Upper lobe of right lung (tissue), 1 donor: ENCODE data around the gene STAT5B. TPM values are rescaled to one million over a fixed set of nuclear protein-coding genes. Genes with fewer than 3 reads are reported as not detected.
"Not testable (repeated sequence)": the region's sequence is repeated elsewhere in the genome, so short reads cannot be mapped to it uniquely, and the experiment has no call there.

ENCODE experiments used
- ATAC-seq: fragments of 200-7000 bp; cut with Tn5 transposase; one replicate; pipeline ENCODE4 v1.9.1; 2020; ENCODE audit warnings: mild to moderate bottlenecking, moderate library complexity
- DNase-seq: peaks from one replicate; pipeline ENCODE4 v3.0.0-alpha.2; 2020
- H3K27ac ChIP-seq: fragments of 200-600 bp; one replicate; pipeline ENCODE4 v1.8.0; 2022
- H3K27me3 ChIP-seq: fragments of 200-600 bp; one replicate; pipeline ENCODE4 v1.8.0; 2022; ENCODE audit warnings: mild to moderate bottlenecking
- H3K36me3 ChIP-seq: fragments of 200-600 bp; one replicate; pipeline ENCODE4 v1.8.0; 2022
- H3K4me1 ChIP-seq: fragments of 200-600 bp; one replicate; pipeline ENCODE4 v1.8.0; 2022
- H3K4me3 ChIP-seq: fragments of 200-600 bp; one replicate; pipeline ENCODE4 v1.8.0; 2022; ENCODE audit warnings: mild to moderate bottlenecking
- H3K9me3 ChIP-seq: fragments of 200-600 bp; one replicate; pipeline ENCODE4 v1.8.0; 2022
- intact Hi-C: fragments of 100-400 bp; cut with DNase I; formaldehyde crosslinking; loops from one replicate; pipeline ENCODE4 v1.11.0; 2022
- total RNA-seq: library from RNA; stranded (reverse); fragmentation: NEBNext Ultra II Directional; extraction: Animal tissue kit (Norgen Biotek cat#: 25700); gene quantifications from one replicate; pipeline ENCODE4 v1.2.1, GENCODE V29; 2021
- TF ChIP-seq, protein P1 (sequence below): fragments of 200-600 bp; IDR thresholded peaks from one replicate; pipeline ENCODE4 v1.8.0; 2022; ENCODE audit warnings: antibody characterized with exemption
- donor health status: DM: no; HTN: yes; CAD: no; lungs with severe emphysema.

Gene STAT5B
- total RNA-seq, 1 donor from 2014 or later, result 71.0 TPM

DNA sequence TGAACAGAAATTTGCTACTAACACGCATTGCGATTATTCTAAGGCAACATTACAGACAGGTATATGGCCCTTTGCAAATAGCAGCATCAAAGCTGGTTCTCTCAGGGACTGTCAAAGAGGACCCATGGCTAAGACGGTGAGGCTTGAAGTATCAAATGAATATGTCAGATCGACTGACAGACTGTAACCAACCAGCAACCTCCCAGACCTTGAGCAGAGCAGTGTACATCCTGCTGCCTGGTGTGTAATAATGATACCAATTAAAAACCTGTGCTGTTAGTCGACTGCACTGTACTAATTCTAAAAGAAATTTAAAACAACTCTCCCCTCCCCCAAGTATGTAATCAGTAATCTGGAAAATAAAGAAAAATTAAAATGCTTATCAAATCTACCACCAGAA is 46.0 kb downstream of the STAT5B start:
- Histone ChIP-seq H3K27ac (no peak overlapping the region), H3K27me3 (no peaks in the 10 kb centered on the region), H3K4me1 (peaks cover 21% of the 10 kb centered on the region), H3K36me3 (peaks cover 4% of the 10 kb centered on the region), H3K9me3 (no peaks in the 10 kb centered on the region), H3K4me3 (no peak overlapping the region)
- intact Hi-C loops, result no loop called here
- DNase-seq, result no peak
- no peak for ATAC-seq
- TF ChIP-seq, protein P1, sequence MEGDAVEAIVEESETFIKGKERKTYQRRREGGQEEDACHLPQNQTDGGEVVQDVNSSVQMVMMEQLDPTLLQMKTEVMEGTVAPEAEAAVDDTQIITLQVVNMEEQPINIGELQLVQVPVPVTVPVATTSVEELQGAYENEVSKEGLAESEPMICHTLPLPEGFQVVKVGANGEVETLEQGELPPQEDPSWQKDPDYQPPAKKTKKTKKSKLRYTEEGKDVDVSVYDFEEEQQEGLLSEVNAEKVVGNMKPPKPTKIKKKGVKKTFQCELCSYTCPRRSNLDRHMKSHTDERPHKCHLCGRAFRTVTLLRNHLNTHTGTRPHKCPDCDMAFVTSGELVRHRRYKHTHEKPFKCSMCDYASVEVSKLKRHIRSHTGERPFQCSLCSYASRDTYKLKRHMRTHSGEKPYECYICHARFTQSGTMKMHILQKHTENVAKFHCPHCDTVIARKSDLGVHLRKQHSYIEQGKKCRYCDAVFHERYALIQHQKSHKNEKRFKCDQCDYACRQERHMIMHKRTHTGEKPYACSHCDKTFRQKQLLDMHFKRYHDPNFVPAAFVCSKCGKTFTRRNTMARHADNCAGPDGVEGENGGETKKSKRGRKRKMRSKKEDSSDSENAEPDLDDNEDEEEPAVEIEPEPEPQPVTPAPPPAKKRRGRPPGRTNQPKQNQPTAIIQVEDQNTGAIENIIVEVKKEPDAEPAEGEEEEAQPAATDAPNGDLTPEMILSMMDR, result no peak

DNA sequence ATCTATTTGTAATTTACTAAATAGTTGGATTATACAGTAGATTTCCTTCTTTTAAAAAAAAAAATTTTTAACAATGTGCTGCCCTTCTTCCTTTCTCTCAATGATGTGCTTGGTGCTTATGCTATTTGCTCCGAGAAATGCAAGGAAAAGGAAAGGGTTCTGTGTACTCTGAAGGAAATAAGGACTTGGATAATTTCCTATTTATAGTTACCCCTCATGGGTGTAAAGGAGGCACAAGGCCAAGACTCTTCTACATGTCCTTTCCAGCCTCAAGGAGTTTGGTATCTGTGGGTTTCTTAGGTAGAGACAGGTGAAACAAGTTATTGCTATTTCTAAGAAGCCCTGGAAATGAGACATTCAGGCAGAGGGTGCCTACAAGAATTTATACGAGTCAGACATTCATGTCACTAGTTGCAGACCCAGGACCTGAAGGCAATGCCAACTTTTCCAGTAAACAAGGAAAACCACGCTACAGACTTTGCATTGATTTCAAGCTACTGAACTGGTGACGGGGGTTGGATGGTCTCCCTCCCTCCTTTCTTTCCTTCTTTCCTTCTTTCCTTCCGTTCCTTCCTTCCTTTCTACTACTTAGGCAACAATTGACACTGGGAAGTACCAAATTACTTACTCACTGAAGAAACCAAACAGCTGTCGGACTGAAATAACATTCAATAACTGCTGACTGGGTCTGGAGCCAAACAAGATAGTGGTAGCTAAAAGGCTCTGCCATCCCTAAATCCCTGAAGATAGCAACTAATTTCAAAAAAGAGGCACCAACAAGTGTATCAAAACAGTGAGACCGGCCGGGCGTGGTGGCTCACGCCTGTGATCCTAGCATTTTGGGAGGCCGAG is 48.1 kb downstream of the STAT5B start:
- peak overlapping the region; percentile 36 for H3K27ac ChIP-seq
- DNase-seq (no peak), ATAC-seq (no peak)
- peaks cover 15% of the 10 kb centered on the region for H3K4me1 ChIP-seq
- no peaks in the 10 kb centered on the region for H3K9me3 ChIP-seq
- TF ChIP-seq, protein P1, result no peak
- intact Hi-C loops, result no loop called here
- no peaks in the 10 kb centered on the region for H3K27me3 ChIP-seq
- H3K4me3 ChIP-seq, result no peak overlapping the region
- H3K36me3 ChIP-seq, result peaks cover 18% of the 10 kb centered on the region

DNA sequence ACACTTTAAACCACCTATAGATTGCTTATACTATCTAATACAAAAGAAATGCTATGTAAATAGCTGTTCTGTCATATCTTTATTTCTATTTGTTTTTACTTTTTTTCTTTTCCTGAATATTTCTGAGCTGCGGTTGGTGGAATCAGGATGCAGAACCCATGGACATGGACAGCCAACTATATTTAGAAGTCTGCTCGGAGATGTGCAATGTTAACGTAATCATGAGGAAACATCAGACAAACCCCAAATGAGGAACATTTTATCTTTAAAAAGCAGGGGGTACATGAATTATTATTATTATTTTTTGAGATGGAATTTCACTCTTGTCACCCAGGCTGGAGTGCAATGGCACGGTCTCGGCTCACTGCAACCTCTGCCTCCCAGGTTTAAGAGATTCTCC is 50.5 kb downstream of the STAT5B start:
- no peak overlapping the region for H3K27ac ChIP-seq
- peaks cover 35% of the 10 kb centered on the region for H3K36me3 ChIP-seq
- no peak overlapping the region for H3K4me3 ChIP-seq
- no peaks in the 10 kb centered on the region for H3K27me3 ChIP-seq
- no peaks in the 10 kb centered on the region for H3K9me3 ChIP-seq
- no peak for ATAC-seq
- peaks cover 15% of the 10 kb centered on the region for H3K4me1 ChIP-seq
- TF ChIP-seq, protein P1, result no peak
- DNase-seq, result no peak
- intact Hi-C loops, result no loop called here

DNA sequence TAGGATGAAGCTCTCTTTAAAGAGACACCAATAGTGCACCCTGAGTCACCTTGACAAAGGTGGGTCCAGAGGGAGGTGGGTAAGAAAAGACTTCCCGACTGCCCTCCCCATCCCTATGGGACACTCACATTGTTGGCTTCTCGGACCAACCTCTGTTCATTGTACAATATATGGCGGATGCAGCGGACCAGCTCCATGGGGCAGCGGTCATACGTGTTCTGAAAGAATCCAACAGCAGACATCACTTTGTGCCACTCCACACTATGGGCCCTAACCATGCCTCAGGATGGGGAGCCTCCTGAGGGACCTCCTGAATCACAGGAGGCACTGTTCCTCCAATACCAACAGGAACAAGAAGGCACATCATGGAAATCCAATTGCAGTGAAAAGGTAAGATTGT is 51.5 kb downstream of the STAT5B start:
- DNase-seq (no peak), ATAC-seq (no peak)
- intact Hi-C loops, result no loop called here
- Histone ChIP-seq H3K4me3 (no peak overlapping the region), H3K4me1 (peaks cover 15% of the 10 kb centered on the region), H3K36me3 (peaks cover 35% of the 10 kb centered on the region), H3K27ac (no peak overlapping the region), H3K27me3 (no peaks in the 10 kb centered on the region), H3K9me3 (no peaks in the 10 kb centered on the region)
- TF ChIP-seq, protein P1, result no peak

DNA sequence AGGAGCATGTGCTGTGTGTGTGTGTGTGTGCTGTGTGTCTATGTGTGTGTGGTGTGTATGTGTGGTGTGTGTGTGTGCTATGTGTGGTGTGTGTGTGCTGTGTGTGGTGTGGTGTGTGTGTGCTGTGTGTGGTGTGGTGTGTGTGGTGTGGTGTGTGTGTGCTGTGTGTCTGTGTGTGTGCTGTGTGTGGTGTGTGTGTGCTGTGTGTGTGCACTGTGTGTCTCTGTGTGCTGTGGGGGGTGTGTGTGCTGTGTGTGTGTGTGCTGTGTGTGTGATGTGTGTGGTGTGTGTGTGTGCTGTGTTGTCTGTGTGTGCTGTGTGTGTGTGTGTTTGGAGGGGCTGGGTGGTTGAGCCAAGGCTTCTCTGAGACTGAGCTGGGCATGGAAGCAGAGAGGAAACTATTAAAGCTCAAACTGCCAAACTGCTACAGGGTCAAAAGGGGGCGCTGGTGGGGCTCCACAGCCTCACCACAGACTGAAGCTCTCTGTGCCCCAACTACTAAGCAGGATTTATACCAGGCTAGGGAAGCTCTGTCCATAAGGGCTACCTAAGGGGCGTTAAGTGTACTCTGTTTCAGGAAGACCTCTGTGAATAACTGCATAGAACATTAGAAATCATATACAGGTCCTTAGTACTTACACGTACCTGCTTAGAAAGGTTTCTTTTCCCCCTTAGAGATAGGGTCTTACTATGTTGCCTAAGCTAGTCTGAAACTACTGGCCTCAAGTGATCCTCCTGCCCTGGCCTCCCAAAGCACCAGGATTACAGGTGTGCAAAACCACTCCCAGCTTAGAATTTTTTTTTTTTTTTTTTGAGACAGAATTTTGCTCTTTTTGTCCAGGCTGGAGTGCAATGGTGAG is 54.1 kb downstream of the STAT5B start:
- ATAC-seq (peak; percentile 87), DNase-seq (no peak)
- TF ChIP-seq, protein P1, result peak; percentile 57
- Histone ChIP-seq H3K4me3 (no peak overlapping the region), H3K36me3 (peaks cover 46% of the 10 kb centered on the region), H3K4me1 (no peaks in the 10 kb centered on the region), H3K27ac (no peak overlapping the region), H3K9me3 (no peaks in the 10 kb centered on the region), H3K27me3 (no peaks in the 10 kb centered on the region)
- intact Hi-C loops, result no loop called here

DNA sequence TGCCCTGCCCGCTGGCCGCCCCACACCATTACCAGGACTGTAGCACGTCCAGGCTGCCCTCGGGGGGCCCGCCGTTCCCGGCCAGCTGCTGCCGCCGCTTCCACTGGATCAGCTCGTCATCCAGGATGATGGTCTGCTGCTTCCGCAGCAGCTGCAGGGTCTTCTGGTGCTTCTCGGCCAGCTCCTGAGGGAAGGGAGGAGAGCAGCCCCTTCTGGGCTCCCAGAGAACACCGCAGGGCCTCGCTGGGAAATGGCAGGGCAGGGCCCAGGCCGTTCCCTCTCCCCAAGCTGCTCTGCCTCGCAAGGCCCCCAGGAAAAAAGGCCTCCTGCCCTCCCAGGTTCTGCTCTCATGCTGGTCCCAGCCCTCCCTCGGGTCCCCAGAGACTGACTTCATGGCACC is 56.9 kb downstream of the STAT5B start:
- H3K27me3 ChIP-seq, H3K4me3 ChIP-seq, intact Hi-C loops, DNase-seq, H3K9me3 ChIP-seq, H3K27ac ChIP-seq, ATAC-seq, H3K4me1 ChIP-seq: not testable (repeated sequence)
- H3K36me3 ChIP-seq, result peaks cover 70% of the 10 kb centered on the region
